GM21528 (cell line): Measurements from ENCODE around the gene P3H3.
"Not testable (repeated sequence)": the region's sequence is repeated elsewhere in the genome, so short reads cannot be mapped to it uniquely, and the experiment has no call there.

Source experiments
- ATAC-seq: cut with Tn5 transposase; IDR thresholded peaks from one replicate; pipeline ENCODE4 v1.9.1; 2021; ENCODE audit warnings: mild to moderate bottlenecking, moderate library complexity; ENCODE audit not compliant: unreplicated experiment, low FRiP score

Gene P3H3

GRCh38 chr12:6884539-6884938, 56.3 kb downstream of the P3H3 start:
- no peak for ATAC-seq

- ATAC-seq, result not testable (repeated sequence)
Measured at GRCh38 chr12:6886206-6886999, 58.2 kb downstream of the P3H3 start.

- ATAC-seq, result no peak
Measured at GRCh38 chr12:6887460-6887859, 59.3 kb downstream of the P3H3 start.

- ATAC-seq, result no peak
Measured at GRCh38 chr12:6888360-6888759, 60.2 kb downstream of the P3H3 start.

GRCh38 chr12:6888794-6889193, 60.6 kb downstream of the P3H3 start:
- ATAC-seq, result not testable (repeated sequence)
